Lower lobe of right lung (tissue), 2 donors: Measurements from ENCODE around the gene RASA3. TPM values are rescaled to one million over a fixed set of nuclear protein-coding genes. Genes with fewer than 3 reads are reported as not detected.
A peak's percentile ranks its signal among the peaks of the same experiment; 100 is the strongest.

Source experiments
- ATAC-seq, 2 donors: fragments of 200-7000 bp; cut with Tn5 transposase; one replicate each; pipeline ENCODE4 v1.9.1; 2020 to 2022; ENCODE audit warnings: mild to moderate bottlenecking in 2 of 2, moderate library complexity in 2 of 2
- DNase-seq: peaks from one replicate; pipeline ENCODE4 v3.0.0-alpha.2; 2020
- H3K27ac ChIP-seq: fragments of 200-600 bp; one replicate; pipeline ENCODE4 v1.8.0; 2022
- H3K27me3 ChIP-seq: fragments of 200-600 bp; one replicate; pipeline ENCODE4 v1.8.0; 2022; ENCODE audit warnings: low read depth
- H3K36me3 ChIP-seq: fragments of 200-600 bp; one replicate; pipeline ENCODE4 v1.8.0; 2022; ENCODE audit warnings: mild to moderate bottlenecking
- H3K4me1 ChIP-seq: fragments of 200-600 bp; one replicate; pipeline ENCODE4 v1.8.0; 2022
- H3K4me3 ChIP-seq: fragments of 200-600 bp; one replicate; pipeline ENCODE4 v1.8.0; 2022; ENCODE audit warnings: mild to moderate bottlenecking
- H3K9me3 ChIP-seq: fragments of 200-600 bp; one replicate; pipeline ENCODE4 v1.8.0; 2022
- CTCF ChIP-seq: fragments of 200-600 bp; IDR thresholded peaks from one replicate; pipeline ENCODE4 v1.8.0; 2022; ENCODE audit warnings: antibody characterized with exemption, mild to moderate bottlenecking
- intact Hi-C: fragments of 100-400 bp; cut with DNase I; formaldehyde crosslinking; loops from one replicate; pipeline ENCODE4 v1.11.0; 2022
- total RNA-seq: library from RNA; stranded (reverse); fragmentation: NEBNext Ultra II Directional; extraction: Animal tissue kit (Norgen Biotek cat#: 25700); gene quantifications from one replicate; pipeline ENCODE4 v1.2.1, GENCODE V29; 2021
- donor health status: DM: no; HTN: yes; CAD: no; lungs with severe emphysema.

The RASA3 gene
- total RNA-seq, 1 donor from 2014 or later, result 19.1 TPM

GRCh38 chr13:114108894-114109293 lies 23.5 kb downstream of the RASA3 start:
- Histone ChIP-seq H3K9me3 (no peaks in the 10 kb centered on the region), H3K36me3 (no peaks in the 10 kb centered on the region), H3K27ac (no peak overlapping the region), H3K27me3 (no peaks in the 10 kb centered on the region), H3K4me3 (no peak overlapping the region), H3K4me1 (peaks cover 38% of the 10 kb centered on the region)
- TF ChIP-seq CTCF, result no peak
- ATAC-seq (no peak), DNase-seq (peak; percentile 38)
- intact Hi-C loops, result no loop called here

GRCh38 chr13:114108141-114108761 lies 24.2 kb downstream of the RASA3 start:
- H3K36me3 ChIP-seq, result no peaks in the 10 kb centered on the region
- no peak overlapping the region for H3K27ac ChIP-seq
- H3K27me3 ChIP-seq, result no peaks in the 10 kb centered on the region
- H3K4me1 ChIP-seq, result peaks cover 38% of the 10 kb centered on the region
- TF ChIP-seq CTCF, result no peak
- H3K4me3 ChIP-seq, result no peak overlapping the region
- no peaks in the 10 kb centered on the region for H3K9me3 ChIP-seq
- ATAC-seq, result no peak
- peak; percentile 39 for DNase-seq
- intact Hi-C loops, result no loop called here

- Histone ChIP-seq H3K4me1 (peaks cover 38% of the 10 kb centered on the region), H3K36me3 (no peaks in the 10 kb centered on the region), H3K27me3 (no peaks in the 10 kb centered on the region), H3K9me3 (no peaks in the 10 kb centered on the region), H3K4me3 (no peak overlapping the region), H3K27ac (no peak overlapping the region)
- intact Hi-C loops, result no loop called here
- peak; percentile 8 to 18 for ATAC-seq
- no peak for TF ChIP-seq CTCF
- DNase-seq, result peak; percentile 49
These were observed 24.7 kb downstream of the RASA3 start for GRCh38 chr13:114107686-114108081.

GRCh38 chr13:114106991-114107685 lies 25.3 kb downstream of the RASA3 start:
- intact Hi-C loops, result no loop called here
- peaks cover 38% of the 10 kb centered on the region for H3K4me1 ChIP-seq
- DNase-seq (peak; percentile 41), ATAC-seq (no peak)
- H3K36me3 ChIP-seq, result no peaks in the 10 kb centered on the region
- no peak overlapping the region for H3K27ac ChIP-seq
- no peak overlapping the region for H3K4me3 ChIP-seq
- H3K9me3 ChIP-seq, result no peaks in the 10 kb centered on the region
- H3K27me3 ChIP-seq, result no peaks in the 10 kb centered on the region
- no peak for TF ChIP-seq CTCF

- DNase-seq (no peak), ATAC-seq (no peak)
- TF ChIP-seq CTCF, result no peak
- Histone ChIP-seq H3K4me1 (peaks cover 38% of the 10 kb centered on the region), H3K27ac (no peak overlapping the region), H3K4me3 (no peak overlapping the region), H3K27me3 (no peaks in the 10 kb centered on the region), H3K36me3 (no peaks in the 10 kb centered on the region), H3K9me3 (no peaks in the 10 kb centered on the region)
- intact Hi-C loops, result no loop called here
These were observed 25.9 kb downstream of the RASA3 start for GRCh38 chr13:114106526-114106925.
